Measurements from ENCODE around the gene MRPL11.

Gene MRPL11

DNA sequence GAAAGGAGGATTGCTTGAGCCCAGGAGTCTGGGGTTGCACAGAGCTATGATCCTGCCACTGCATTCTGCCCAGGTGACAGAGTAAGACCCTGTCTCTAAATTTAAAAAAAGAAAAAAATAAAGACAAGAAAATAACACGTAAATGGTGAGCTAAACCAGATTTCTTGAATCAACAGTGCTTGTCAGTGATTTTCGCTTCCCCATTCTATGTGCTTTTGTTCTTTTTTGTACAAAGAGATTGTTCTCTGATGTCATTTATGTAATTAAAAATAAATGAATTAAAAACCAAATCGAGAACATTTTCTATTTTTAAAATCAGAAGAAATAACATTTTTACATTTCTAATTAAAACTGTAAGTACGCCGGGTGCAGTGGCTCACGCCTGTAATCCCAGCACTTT, 47.3 kb downstream of the MRPL11 start:
- Mint-ChIP-seq H3K9me3 (no peaks in the 10 kb centered on the region), H3K27me3 (no peaks in the 10 kb centered on the region), H3K36me3 (no peaks in the 10 kb centered on the region), H3K27ac (no peak overlapping the region), H3K4me1 (peaks cover 9% of the 10 kb centered on the region), H3K4me3 (no peak overlapping the region)

DNA sequence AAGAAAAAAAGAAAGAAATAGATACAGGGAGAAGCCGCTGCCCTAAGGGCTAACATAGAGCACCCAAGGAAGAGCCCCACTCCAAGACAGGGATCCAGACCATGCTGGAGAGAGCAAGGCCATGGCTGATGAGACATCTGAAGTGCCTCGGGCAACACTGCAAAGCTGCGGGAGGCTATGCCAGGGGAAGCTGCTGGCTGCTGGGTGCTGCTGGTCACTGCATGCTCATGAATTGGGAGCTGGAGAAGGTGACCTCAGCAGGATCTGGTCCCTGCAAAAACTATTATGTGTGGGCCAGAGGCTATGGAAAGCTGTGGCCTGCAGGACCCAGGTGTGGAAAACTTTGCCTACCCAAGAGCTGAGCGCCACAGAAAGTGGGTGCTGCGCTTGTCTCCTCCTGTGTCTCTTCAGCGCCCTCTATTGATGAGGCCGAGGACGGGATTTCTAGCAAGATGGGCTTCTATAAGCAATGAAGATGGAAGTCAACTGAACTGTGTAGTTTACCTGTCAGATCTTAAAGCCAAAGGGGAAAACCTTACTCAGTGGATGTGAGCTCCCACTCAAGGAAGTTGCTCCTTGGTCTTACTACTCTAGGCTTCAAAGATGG, 49.8 kb downstream of the MRPL11 start:
- Mint-ChIP-seq H3K27ac (no peak overlapping the region), H3K36me3 (no peaks in the 10 kb centered on the region), H3K27me3 (no peaks in the 10 kb centered on the region), H3K9me3 (no peaks in the 10 kb centered on the region), H3K4me1 (peaks cover 13% of the 10 kb centered on the region), H3K4me3 (no peak overlapping the region)

DNA sequence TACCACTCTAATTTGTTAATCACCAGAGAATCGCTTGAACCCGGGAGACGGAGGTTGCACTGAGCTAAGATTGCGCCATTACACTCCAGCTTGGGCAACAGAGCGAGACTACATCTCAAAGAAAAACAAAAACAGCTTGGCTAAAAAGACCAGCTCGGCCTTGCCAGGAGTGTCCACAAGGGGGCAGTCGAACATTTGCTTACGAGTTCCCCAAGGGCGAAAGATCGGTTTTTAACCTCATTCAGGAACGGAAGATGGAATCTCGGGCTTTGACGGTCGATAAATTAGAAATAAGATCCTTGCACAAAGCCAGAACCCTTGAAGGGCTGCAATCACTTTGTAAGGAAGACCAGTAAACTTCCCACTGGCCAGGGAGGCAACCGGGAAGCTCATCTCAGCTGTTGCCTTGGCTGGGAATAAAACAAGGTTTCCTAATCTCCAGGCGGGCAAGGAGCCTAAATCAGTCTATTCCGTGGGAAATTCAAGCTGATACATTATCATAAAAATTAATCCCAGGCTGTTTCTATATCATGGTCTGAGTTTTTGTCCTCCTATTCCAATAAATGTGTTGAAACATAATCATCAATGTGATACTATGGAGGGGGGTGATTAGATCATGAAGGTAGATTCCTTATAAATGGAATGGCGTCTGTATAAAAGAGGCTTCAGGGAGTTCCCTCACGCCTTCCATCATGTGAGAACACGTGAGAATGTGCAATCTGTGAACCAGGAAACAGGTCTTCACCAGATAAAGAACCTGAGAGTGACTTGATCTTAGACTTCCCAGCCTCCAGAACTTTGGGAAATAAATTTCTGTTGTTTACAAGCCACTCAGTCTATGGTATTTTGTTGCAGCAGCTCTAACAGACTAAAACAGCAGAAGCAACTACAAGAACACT, 52.2 kb downstream of the MRPL11 start:
- Mint-ChIP-seq H3K27me3 (no peaks in the 10 kb centered on the region), H3K36me3 (no peaks in the 10 kb centered on the region), H3K4me1 (peaks cover 13% of the 10 kb centered on the region), H3K27ac (no peak overlapping the region), H3K9me3 (no peaks in the 10 kb centered on the region), H3K4me3 (peak overlapping the region; percentile 8)
